SK-N-SH (cell line): Measurements from ENCODE around the gene CRTC1. TPM values are rescaled to one million over a fixed set of nuclear protein-coding genes. Genes with fewer than 3 reads are reported as not detected.

Experiments
- CTCF ChIA-PET: fragments of 300-600, 350-600 bp; formaldehyde crosslinking; extraction: SDS; loops from one replicate; lab custom pipeline; 2021; lab: Yijun Ruan, JAX
- POLR2A ChIA-PET: fragments of 350-600 bp; sonication (Branson Sonifier 250); formaldehyde crosslinking; extraction: SDS; loops from one replicate; lab custom pipeline; 2020; ENCODE audit warnings: antibody characterized with exemption, inconsistent platforms; lab: Yijun Ruan, JAX
- DNase-seq: peaks from one replicate; pipeline ENCODE4 v3.0.0; 2012
- H2AFZ ChIP-seq: fragments of 200-600 bp; sonication (generic); 2 replicates; pipeline ENCODE4 v1.8.1; 2016; ENCODE audit warnings: antibody characterized with exemption, mild to moderate bottlenecking, low read depth
- H3F3A ChIP-seq: fragments of 200-600 bp; sonication (generic); replicated peaks from 2 replicates; pipeline ENCODE3; 2016; ENCODE audit warnings: antibody characterized with exemption, mild to moderate bottlenecking; ENCODE audit not compliant: insufficient read depth
- H3K27ac ChIP-seq, 2 experiments: fragments of 200-500 bp in 1 of 2; fragments of 200-600 bp in 1 of 2; sonication (Bioruptor generic) in 1 of 2; sonication (generic), shearing (Covaris generic) in 1 of 2; 2 replicates each; pipeline versions ENCODE4 v1.5.1 to v1.6.1; 2014 to 2016; ENCODE audit warnings: low read depth in 2 of 2, inconsistent platforms in 1 of 2, low read length in 1 of 2, mild to moderate bottlenecking in 1 of 2, mixed read lengths in 1 of 2
- H3K27me3 ChIP-seq: fragments of 200-600 bp; sonication (generic), shearing (Covaris generic); 2 replicates; pipeline ENCODE4 v1.6.1; 2016; ENCODE audit warnings: mixed run types; ENCODE audit not compliant: insufficient read depth
- H3K36me3 ChIP-seq, 2 experiments: fragments of 200-500 bp in 1 of 2; fragments of 200-600 bp in 1 of 2; sonication (Bioruptor generic) in 1 of 2; sonication (generic) in 1 of 2; replicated peaks in 1 of 2; 2 replicates each; pipeline versions ENCODE3 to v1.5.1; 2014 to 2016; ENCODE audit warnings: low read length in 1 of 2, mild to moderate bottlenecking in 1 of 2; ENCODE audit not compliant: insufficient read depth in 2 of 2, control insufficient read depth in 1 of 2
- H3K4me1 ChIP-seq, 2 experiments: fragments of 200-500 bp in 1 of 2; fragments of 200-600 bp in 1 of 2; sonication (Bioruptor generic) in 1 of 2; sonication (generic), shearing (Covaris generic) in 1 of 2; 2 replicates each; pipeline versions ENCODE4 v1.5.1 to v1.6.1; 2014 to 2016; ENCODE audit warnings: low read depth in 1 of 2, low read length in 1 of 2, mixed run types in 1 of 2; ENCODE audit not compliant: insufficient read depth in 2 of 2, control insufficient read depth in 1 of 2
- H3K4me2 ChIP-seq: fragments of 200-600 bp; sonication (generic), shearing (Covaris generic); 2 replicates; pipeline ENCODE4 v1.6.1; 2017; ENCODE audit warnings: mixed run types
- H3K4me3 ChIP-seq, 2 experiments: fragments of 200-500 bp in 1 of 2; fragments of 200-600 bp in 1 of 2; sonication (Bioruptor generic) in 1 of 2; sonication (generic), shearing (Covaris generic) in 1 of 2; 2 replicates each; pipeline versions ENCODE4 v1.5.1 to v1.8.1; 2014 to 2016; ENCODE audit warnings: low read depth in 2 of 2, inconsistent platforms in 1 of 2, low read length in 1 of 2, mild to moderate bottlenecking in 1 of 2, mixed read lengths in 1 of 2, moderate library complexity in 1 of 2
- H3K79me2 ChIP-seq: fragments of 200-600 bp; sonication (generic); 2 replicates; pipeline ENCODE4 v1.8.1; 2017; ENCODE audit warnings: mild to moderate bottlenecking; ENCODE audit not compliant: insufficient read depth
- H3K9ac ChIP-seq: fragments of 200-600 bp; sonication (generic); 2 replicates; pipeline ENCODE4 v1.6.1; 2017; ENCODE audit warnings: mixed run types
- H3K9me2 ChIP-seq: fragments of 200-600 bp; sonication (generic); 2 replicates; pipeline ENCODE4 v1.6.1; 2017; ENCODE audit warnings: mixed run types
- H3K9me3 ChIP-seq: fragments of 200-600 bp; sonication (generic); 2 replicates; pipeline ENCODE4 v1.6.1; 2017; ENCODE audit warnings: mixed run types, mild to moderate bottlenecking, moderate library complexity
- H4K20me1 ChIP-seq: fragments of 200-600 bp; sonication (generic); 2 replicates; pipeline ENCODE4 v1.6.1; 2017; ENCODE audit warnings: mild to moderate bottlenecking, mixed run types; ENCODE audit not compliant: insufficient read depth
- ELF1 ChIP-seq: IDR thresholded peaks from 2 replicates; pipeline ENCODE4 v1.4.0; 2012
- EZH2phosphoT487 ChIP-seq: fragments of 200-600 bp; sonication (generic); IDR thresholded peaks from 2 replicates; pipeline ENCODE4 v1.6.1; 2017; ENCODE audit warnings: low read depth, mixed run types, mild to moderate bottlenecking, antibody characterized with exemption, moderate library complexity, borderline replicate concordance
- FOSL2 ChIP-seq: IDR thresholded peaks from 2 replicates; pipeline ENCODE4 v1.4.0; 2012; ENCODE audit warnings: low read depth, mild to moderate bottlenecking, moderate library complexity, borderline replicate concordance
- FOXJ3 ChIP-seq: sonication (generic); formaldehyde crosslinking; IDR thresholded peaks from 2 replicates; pipeline ENCODE4 v1.5.1; 2020; ENCODE audit warnings: mild to moderate bottlenecking, missing genetic modification reagents
- FOXM1 ChIP-seq: IDR thresholded peaks from 2 replicates; pipeline ENCODE4 v1.4.0; 2012; ENCODE audit warnings: low read depth, mild to moderate bottlenecking
- GABPA ChIP-seq: IDR thresholded peaks from 2 replicates; pipeline ENCODE4 v1.4.0; 2012; ENCODE audit warnings: low read depth, mild to moderate bottlenecking
- GATA2 ChIP-seq: sonication (generic); formaldehyde crosslinking; IDR thresholded peaks from 2 replicates; pipeline ENCODE4 v1.5.0; 2020; ENCODE audit warnings: mild to moderate bottlenecking, missing genetic modification reagents
- JUND ChIP-seq: IDR thresholded peaks from 2 replicates; pipeline ENCODE4 v1.4.0; 2012
- MEF2A ChIP-seq: IDR thresholded peaks from 2 replicates; pipeline ENCODE4 v1.4.0; 2012; ENCODE audit warnings: low read depth, borderline replicate concordance
- MXI1 ChIP-seq: IDR thresholded peaks from 2 replicates; pipeline ENCODE4 v1.6.1; 2012; ENCODE audit warnings: mild to moderate bottlenecking, low read depth, low read length, improper control_type of control experiment
- NFIC ChIP-seq: IDR thresholded peaks from 2 replicates; pipeline ENCODE4 v1.4.0; 2012; ENCODE audit warnings: borderline replicate concordance
- POLR2AphosphoS5 ChIP-seq: IDR thresholded peaks from 2 replicates; pipeline ENCODE4 v1.6.1; 2012; ENCODE audit warnings: low read depth, low read length
- RFX5 ChIP-seq: IDR thresholded peaks from 2 replicates; pipeline ENCODE4 v1.6.1; 2012; ENCODE audit warnings: mild to moderate bottlenecking, improper control_type of control experiment, low read length
- RXRA ChIP-seq: IDR thresholded peaks from 2 replicates; pipeline ENCODE4 v1.4.0; 2012; ENCODE audit warnings: low read depth, mild to moderate bottlenecking, borderline replicate concordance
- SMC3 ChIP-seq: IDR thresholded peaks from 2 replicates; pipeline ENCODE4 v1.6.1; 2012; ENCODE audit warnings: low read depth, low read length, improper control_type of control experiment
- TAF1 ChIP-seq: IDR thresholded peaks from 2 replicates; pipeline ENCODE4 v1.6.1; 2012; ENCODE audit warnings: low read depth, mild to moderate bottlenecking, low read length, moderate library complexity, borderline replicate concordance
- WGBS: methylation state at CpG from one replicate; pipeline ENCODE4 v1.1.6; 2017; ENCODE audit warnings: low lambda C conversion rate; 5-methylcytosine and 5-hydroxymethylcytosine counted together
- polyA plus RNA-seq, 3 experiments: library from polyadenylated mRNA; depleted of rRNA; stranded (reverse); fragments of >200 nt; gene quantifications; 2 replicates each; pipeline ENCODE4 v1.2.3, GENCODE V29; 2012
- TF ChIP-seq, protein P1 (sequence below): IDR thresholded peaks from 2 replicates; pipeline ENCODE4 v1.4.0; 2012; ENCODE audit warnings: low read depth
- TF ChIP-seq, protein P2 (sequence below): IDR thresholded peaks from 2 replicates; pipeline ENCODE4 v1.4.0; 2012; ENCODE audit warnings: low read depth, borderline replicate concordance
- TF ChIP-seq, protein P3 (sequence below): fragments of 150-350 bp; IDR thresholded peaks from 2 replicates; pipeline ENCODE4 v1.6.1; 2016; ENCODE audit warnings: mild to moderate bottlenecking, low read depth, low read length
- TF ChIP-seq, protein P4 (sequence below): IDR thresholded peaks from 2 replicates; pipeline ENCODE4 v1.6.1; 2012; ENCODE audit warnings: mild to moderate bottlenecking, low read depth, low read length, moderate library complexity

The CRTC1 gene
- polyA plus RNA-seq, 1 of the 3 experiments (the other 2 are of a cell fraction) = 5.0 TPM

DNA sequence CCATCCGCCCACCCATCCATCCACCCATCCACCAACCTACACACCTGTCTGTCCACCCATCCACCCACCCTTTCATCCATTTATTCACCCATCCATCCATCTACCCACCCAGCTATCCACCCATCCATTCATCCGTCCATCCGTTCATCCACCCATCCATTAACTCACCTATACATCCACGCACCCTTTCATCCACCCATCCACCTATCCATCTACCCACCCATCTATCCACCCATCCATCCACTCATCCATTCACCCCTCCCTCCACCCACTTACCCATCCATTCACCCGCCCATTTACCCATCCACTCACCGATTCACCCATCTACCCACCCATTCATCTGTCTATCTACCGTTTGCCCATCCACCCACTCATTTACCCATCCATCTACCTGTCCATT is 29.0 kb upstream of the CRTC1 start:
- no peak overlapping the region for H3K4me2 ChIP-seq
- H3K27ac ChIP-seq = no peak overlapping the region
- H3K36me3 ChIP-seq = no peaks in the 10 kb centered on the region
- peaks cover 7 to 11% of the 10 kb centered on the region in 2 experiments; a peak in 1 of 4 replicates for H3K4me1 ChIP-seq
- no peak overlapping the region for H3K9ac ChIP-seq
- H3K9me2 ChIP-seq = no peaks in the 10 kb centered on the region
- ChIA-PET POLR2A (no interaction called here), CTCF (no interaction called here)
- no peak for DNase-seq
- no peaks in the 10 kb centered on the region for H3K27me3 ChIP-seq
- no peaks in the 10 kb centered on the region for H3K9me3 ChIP-seq
- WGBS = 95% methylated on average over 7 of the region's 7 CpGs
- no peak overlapping the region for H3K4me3 ChIP-seq
- H3F3A ChIP-seq = peaks cover 13% of the 10 kb centered on the region
- TF ChIP-seq FOXM1 (no peak), NFIC (no peak), GATA2 (CRISPR knock-in tag) (no peak), RXRA (no peak), MXI1 (no peak), ELF1 (no peak), TAF1 (no peak), RFX5 (no peak), EZH2phosphoT487 (no peak), FOXJ3 (CRISPR knock-in tag) (no peak), MEF2A (no peak), JUND (no peak), SMC3 (no peak), POLR2AphosphoS5 (no peak), FOSL2 (no peak), GABPA (no peak)
- TF ChIP-seq, protein P1, sequence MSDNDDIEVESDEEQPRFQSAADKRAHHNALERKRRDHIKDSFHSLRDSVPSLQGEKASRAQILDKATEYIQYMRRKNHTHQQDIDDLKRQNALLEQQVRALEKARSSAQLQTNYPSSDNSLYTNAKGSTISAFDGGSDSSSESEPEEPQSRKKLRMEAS = no peak
- TF ChIP-seq, protein P2, sequence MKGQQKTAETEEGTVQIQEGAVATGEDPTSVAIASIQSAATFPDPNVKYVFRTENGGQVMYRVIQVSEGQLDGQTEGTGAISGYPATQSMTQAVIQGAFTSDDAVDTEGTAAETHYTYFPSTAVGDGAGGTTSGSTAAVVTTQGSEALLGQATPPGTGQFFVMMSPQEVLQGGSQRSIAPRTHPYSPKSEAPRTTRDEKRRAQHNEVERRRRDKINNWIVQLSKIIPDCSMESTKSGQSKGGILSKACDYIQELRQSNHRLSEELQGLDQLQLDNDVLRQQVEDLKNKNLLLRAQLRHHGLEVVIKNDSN = no peak
- TF ChIP-seq, protein P3, sequence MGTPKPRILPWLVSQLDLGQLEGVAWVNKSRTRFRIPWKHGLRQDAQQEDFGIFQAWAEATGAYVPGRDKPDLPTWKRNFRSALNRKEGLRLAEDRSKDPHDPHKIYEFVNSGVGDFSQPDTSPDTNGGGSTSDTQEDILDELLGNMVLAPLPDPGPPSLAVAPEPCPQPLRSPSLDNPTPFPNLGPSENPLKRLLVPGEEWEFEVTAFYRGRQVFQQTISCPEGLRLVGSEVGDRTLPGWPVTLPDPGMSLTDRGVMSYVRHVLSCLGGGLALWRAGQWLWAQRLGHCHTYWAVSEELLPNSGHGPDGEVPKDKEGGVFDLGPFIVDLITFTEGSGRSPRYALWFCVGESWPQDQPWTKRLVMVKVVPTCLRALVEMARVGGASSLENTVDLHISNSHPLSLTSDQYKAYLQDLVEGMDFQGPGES = no peak
- TF ChIP-seq, protein P4, sequence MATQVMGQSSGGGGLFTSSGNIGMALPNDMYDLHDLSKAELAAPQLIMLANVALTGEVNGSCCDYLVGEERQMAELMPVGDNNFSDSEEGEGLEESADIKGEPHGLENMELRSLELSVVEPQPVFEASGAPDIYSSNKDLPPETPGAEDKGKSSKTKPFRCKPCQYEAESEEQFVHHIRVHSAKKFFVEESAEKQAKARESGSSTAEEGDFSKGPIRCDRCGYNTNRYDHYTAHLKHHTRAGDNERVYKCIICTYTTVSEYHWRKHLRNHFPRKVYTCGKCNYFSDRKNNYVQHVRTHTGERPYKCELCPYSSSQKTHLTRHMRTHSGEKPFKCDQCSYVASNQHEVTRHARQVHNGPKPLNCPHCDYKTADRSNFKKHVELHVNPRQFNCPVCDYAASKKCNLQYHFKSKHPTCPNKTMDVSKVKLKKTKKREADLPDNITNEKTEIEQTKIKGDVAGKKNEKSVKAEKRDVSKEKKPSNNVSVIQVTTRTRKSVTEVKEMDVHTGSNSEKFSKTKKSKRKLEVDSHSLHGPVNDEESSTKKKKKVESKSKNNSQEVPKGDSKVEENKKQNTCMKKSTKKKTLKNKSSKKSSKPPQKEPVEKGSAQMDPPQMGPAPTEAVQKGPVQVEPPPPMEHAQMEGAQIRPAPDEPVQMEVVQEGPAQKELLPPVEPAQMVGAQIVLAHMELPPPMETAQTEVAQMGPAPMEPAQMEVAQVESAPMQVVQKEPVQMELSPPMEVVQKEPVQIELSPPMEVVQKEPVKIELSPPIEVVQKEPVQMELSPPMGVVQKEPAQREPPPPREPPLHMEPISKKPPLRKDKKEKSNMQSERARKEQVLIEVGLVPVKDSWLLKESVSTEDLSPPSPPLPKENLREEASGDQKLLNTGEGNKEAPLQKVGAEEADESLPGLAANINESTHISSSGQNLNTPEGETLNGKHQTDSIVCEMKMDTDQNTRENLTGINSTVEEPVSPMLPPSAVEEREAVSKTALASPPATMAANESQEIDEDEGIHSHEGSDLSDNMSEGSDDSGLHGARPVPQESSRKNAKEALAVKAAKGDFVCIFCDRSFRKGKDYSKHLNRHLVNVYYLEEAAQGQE = no peak
- TF ChIP-seq, all 33 proteins: peak for 0
- H2AFZ ChIP-seq = no peak overlapping the region
- H3K79me2 ChIP-seq = 0 out of 2 replicates have a peak, but pooled peaks cover 3% of the 10 kb centered on the region
- H4K20me1 ChIP-seq = no peaks in the 10 kb centered on the region
